HG03378 (cell line): ENCODE results near the gene PAEP.
"Not testable (repeated sequence)": the region's sequence is repeated elsewhere in the genome, so short reads cannot be mapped to it uniquely, and the experiment has no call there.

Experiments used
- ATAC-seq: cut with Tn5 transposase; IDR thresholded peaks from one replicate; pipeline ENCODE4 v1.9.1; 2021; ENCODE audit warnings: mild to moderate bottlenecking, moderate library complexity; ENCODE audit not compliant: unreplicated experiment

Gene PAEP

DNA sequence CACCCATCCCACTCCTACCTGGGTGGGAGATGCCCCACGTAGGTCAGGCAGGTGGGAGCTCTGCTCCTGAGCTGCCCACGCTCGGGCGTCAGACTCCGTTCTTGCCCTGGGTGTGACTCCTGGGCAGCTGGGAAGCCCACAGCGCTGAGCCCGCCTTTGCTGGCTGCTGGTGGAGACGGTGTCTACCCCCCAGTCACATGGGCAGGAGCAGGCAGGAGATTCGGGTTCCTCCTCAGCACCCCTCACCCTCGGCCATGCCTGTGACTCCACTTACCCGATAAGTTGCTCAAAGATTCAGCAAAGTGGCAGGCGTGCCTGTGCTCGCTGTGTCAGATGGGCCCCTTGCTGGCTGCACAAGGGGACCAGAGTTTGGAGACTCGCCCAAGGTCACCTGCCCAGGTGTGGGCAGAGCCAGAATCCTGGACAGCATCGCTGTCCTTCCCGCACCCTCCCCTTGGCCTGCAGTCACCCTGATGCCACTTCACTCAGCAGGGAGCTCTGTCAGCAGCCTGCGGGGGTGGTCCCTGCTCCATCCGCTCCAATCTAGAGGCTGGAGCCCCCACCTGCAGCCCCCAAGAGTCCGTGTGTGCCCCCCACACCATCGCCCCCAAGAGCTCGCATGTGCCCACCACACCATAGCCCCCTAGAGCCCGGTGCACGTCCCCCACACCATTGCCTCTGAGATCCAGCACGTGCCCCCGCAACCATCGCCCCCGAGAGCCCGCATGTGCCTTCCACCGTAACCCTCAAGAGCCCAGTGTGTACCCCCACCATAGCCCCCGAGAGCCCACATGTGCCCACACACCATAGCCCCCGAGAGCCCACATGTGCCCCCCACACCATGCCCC lies 36.1 kb upstream of the PAEP start:
- no peak for ATAC-seq

DNA sequence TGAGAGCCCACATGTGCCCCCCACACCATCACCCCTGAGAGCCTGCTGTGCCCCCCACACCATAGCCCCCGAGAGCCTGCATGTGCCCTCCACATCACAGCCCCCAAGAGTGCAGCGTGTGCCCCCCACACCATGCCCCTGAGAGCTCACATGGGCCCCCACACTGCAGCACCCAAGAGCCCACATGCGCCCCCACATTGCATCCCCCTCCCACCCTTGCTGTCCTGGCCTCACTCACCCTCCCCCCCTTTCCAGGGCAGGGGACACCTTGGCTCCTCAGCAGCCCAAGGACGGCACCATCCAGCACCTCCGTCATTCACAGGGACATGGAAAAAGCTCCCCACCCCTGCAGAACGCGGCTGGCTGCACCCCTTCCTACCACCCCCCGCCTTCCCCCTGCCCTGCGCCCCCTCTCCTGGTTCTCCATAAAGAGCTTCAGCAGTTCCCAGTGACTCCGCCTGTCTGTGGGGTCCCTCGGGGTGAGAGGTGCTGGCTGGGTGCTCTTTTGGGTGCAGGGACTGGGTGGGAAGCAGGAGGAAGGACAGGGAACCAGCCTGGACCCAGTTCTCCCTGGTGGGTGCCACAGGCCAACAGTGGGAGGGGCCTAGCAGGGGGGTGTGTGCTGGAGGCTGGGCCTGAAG lies 35.3 kb upstream of the PAEP start:
- no peak for ATAC-seq

DNA sequence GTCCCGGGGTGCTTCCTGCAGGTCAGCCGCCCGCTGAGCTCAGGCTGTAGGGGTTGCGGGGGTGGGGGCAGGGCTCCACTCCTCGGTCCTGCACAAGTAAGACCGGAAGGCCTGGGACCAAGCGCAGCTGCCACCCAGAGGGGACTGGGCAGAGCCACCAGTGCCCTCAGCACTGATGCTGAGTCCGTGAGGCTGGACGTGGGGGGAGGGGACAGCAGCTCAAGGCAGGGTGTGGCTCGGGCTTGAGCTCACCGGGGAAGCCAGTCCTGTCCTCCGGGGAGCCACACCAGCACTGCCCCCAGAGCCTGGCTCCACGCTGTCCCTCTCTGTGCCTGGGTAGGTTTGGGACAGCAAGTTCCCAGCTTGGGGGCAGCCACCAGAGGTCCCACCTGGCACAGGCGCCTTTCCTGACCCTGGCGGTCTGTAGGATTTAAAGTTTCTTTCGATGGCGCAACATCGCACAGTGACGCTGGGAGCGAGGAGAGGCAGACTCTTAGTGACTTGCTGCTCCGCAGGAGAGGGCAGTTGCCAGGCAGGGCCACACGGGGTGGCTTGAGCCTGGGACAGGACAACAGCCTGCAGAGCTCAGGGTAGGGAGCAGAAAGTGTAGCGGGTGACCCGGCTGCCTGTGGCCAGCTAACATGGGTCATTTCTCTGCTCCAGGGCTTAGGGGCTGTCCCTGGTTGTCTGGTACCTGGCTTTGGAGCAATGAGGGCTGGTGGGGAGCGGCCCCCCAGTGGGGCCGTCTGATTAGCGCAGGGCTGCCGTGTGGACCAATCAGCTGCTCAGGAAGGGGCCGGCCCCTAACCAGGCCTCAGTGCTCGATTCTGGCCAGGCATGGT lies 34.6 kb upstream of the PAEP start:
- ATAC-seq, result no peak

DNA sequence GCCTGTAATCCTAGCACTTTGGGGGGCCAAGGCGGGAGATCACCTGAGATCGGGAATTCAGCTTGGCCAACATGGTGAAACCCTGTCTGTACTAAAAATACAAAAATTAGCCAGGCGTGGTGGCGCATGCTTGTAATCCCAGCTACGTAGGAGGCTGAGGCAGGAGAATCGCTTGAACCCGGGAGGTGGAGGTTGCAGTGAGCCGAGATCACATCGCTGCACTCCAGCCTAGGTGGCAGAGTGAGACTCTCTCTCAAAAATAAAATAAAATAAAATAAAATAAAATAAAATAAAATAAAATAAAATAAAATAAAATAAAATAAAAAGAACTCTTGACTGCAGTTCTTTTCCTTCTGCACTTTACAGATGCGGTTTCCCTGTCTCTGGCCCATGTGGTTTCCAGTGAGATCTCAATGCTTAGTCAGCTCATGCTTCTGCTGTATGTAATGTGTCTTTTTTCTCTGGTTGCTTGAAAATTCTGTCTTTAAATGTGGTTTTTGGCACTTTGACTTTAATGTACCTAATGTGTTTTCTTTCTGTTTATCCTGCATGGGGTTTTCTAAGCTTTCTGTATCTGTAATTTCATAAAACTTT lies 32.6 kb upstream of the PAEP start:
- not testable (repeated sequence) for ATAC-seq

DNA sequence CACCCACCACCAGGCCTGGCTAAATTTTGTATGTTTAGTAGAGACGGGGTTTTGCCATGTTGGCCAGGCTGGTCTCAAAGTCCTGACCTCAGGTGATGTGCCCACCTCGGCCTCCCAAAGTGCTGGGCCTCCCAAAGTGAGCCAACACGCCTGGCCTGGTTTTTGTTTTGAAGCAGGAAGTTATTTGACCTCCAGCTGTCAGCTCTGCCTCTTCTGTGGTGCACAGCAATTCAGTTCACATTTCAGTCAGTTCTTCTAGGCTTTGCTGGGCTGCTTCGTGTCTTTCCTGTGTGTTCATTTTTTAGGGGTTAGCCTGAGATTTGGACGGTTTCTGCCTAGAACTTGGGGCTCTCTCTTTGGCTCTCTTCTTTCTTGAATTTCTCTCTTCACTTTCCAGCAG lies 31.4 kb upstream of the PAEP start:
- ATAC-seq, result no peak

DNA sequence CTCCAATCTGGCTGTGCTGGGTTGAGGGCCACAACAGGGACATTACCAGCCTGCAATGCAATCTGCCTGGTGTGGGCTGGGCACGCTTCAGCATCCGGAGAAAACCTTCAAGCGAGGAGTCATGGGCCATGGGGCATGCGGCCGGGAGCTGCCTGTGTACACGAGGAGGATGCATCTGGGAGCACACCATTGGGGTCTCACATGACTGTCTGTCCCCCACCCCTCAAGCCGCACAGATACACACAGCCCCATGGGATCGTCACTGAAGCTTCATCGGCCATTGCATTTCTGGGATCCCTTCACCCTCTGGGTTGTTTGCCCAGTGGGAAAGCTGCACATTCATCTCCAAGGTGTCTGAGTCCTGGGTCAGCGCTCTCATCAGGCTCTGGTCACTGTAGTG lies 30.5 kb upstream of the PAEP start:
- no peak for ATAC-seq

DNA sequence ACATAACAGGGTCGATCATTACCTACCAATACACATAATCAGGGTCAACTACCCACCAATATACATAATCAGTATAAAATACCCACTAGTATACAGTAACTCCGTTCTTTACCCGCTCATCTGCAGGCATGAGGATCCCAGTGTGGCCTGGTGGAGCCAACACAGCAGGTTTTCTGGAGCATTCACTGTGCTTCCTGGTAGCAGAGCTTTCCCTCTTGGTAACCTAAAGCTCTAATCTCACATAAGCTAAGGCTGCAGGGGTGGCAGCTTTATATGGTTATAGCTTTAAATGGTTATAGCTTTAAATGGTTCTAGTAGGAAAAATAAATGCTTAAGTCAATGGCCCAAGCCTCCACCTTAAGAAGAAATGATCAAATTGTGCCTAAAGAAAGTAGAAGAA lies 28.4 kb upstream of the PAEP start:
- ATAC-seq, result no peak

DNA sequence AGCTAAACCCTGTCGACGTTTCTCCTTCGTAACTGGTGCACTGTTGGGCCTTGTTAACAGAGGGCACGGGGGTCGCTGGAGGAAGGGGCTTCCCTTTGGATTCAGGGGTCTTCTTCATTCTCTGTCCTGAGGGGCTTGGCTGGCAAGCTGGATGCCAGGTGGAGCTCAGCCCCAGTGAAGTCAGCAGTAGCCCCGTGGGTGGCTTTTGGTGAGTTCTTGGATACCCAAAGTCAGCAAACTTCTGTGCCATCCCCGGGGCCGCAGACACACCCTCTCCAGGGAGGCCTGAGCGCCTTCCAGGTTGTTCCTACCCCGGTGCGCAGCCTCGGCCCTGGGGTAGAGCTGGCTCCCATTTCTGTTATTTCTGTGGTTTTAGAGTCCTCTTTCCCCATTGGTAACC lies 27.9 kb upstream of the PAEP start:
- ATAC-seq, result no peak

DNA sequence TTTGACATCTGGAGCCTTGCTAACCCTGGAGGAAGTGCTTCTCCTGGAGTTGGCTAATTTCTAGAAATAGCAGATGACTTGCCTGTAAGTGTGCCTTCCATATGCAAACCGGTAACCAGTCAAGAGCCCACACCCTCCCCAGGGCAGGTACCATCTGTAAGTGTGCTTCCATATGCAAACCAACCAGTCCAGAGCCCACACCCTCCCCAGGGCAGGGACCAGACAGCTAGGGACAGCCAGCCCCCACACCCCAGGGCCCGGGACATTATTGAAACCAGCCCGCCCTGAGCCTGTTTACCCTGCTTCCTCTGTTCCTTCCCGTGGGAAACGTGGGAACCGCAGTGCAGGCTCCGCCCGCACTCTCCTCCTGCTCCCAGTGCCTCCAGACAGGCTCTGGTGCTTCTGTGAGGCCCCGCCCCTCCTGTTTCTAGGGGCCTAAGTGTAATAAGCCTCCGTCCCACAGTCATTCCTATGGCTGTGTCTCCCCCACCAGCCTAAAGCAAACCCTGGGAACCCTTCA lies 27.3 kb upstream of the PAEP start:
- not testable (repeated sequence) for ATAC-seq

DNA sequence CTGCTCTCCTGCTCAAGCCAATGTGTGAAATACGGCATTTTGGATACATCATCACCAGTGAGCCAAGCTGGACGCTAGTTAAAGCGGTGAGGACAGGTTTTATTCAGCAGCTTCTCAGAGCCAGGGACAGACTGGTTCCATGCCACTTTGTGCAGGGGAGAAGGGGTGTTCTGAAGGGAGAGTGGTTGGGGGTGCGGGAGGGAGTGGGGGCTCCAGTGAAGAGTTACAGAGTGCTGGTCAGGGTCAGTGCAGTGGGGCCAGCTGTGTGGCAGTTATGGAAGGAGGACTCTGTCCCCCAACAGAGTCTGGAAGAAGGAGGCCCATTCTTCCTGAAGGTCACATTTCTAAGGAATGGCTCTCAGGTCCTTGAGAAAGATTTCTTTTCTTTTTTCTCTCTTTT lies 26.7 kb upstream of the PAEP start:
- ATAC-seq, result not testable (repeated sequence)

DNA sequence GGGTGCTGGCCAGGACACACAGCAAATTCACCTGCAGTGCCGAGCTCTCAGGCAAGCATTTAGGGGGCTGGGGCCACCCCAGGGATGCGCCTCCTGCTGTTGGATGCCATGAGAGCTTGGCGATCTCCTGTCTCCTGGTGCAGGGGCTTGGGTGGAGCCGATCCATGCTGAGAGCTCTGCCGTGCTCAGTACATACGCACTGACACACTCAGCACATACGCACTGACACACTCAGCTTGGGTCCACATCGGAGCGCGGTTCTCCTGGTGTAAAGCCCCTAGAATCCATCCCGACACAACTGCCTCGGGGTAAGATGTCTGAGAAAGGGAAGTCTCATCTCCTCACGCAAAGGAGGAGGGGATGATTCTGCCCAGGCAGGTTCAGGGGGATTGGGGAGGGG lies 25.9 kb upstream of the PAEP start:
- not testable (repeated sequence) for ATAC-seq

DNA sequence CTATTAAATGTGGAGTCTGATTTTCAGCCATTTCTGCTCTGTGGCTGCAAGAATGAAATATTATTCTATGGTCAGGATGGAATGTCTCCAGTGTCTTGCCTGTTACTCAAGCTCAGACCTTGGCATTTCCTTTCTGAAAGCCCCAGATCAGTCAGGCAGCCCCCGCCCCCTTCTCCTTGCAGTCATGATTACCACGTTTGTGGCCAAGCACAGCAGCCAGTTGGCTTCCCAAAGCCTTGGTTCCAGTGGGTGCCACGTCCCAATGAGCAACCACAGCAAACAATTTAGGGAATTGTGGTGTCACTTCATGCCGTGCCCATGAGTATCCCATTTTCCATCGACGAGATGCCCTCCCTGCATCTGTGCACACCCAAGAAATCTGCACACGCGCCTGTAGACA lies 25.3 kb upstream of the PAEP start:
- no peak for ATAC-seq

DNA sequence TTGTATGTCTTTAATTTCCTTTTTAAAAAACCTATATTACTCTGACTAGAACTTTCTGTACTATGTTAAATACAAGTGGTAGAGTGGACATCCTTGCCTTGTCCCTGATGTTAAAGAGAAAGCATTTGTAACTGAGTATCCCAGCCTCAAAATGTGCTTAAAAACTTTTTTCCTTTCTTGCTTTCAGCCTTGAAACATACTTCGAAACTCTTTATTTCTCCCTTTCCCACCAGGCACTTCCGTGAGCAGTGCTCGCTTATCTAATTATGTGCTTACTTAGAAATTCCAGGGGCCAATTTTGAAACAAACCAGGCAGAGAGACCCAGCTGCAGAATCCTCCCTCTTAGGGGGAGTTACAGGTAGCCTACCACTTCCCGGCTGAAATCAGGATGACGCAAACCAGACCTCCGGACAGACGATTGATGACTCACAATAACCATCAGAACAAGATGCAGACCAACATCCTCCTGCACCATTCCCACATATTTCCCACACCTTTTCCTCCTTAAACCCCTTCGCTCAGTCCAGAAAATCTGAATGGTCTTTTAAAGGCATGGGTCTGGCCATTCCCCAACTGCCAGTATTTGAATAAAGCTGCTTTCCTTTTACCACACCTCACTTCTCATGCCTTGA lies 18.2 kb upstream of the PAEP start:
- not testable (repeated sequence) for ATAC-seq

DNA sequence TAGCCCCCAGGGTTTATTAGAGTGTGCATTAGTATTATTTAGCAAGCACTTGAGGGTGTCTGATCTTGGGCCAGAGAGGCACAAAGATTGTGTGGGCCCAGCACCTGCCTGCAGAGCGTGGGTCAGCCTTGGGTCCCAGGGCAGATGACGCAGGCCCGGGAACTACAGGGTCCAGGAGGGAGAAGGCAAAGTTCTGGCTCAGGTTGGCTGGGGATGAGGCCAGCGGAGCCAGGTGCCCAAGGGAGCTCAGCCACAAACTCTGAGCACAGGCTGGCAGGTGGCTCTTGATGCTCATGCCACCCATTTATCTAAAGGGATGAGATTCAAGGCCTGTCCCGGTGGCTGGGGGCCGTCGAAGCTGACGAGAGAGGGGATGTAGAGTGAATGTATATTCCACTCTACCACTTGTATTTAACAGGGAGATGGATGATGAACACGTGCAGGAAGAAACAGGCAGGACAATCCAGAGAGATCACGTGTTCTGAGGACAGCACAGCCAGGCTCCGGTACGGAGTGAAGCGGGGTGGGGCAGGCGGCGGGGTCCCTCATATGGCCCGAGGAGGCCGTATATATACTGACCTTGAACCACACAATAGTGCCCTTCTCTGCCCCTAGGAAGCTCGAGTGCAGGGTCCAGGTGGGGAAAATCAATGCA lies 16.4 kb upstream of the PAEP start:
- no peak for ATAC-seq

DNA sequence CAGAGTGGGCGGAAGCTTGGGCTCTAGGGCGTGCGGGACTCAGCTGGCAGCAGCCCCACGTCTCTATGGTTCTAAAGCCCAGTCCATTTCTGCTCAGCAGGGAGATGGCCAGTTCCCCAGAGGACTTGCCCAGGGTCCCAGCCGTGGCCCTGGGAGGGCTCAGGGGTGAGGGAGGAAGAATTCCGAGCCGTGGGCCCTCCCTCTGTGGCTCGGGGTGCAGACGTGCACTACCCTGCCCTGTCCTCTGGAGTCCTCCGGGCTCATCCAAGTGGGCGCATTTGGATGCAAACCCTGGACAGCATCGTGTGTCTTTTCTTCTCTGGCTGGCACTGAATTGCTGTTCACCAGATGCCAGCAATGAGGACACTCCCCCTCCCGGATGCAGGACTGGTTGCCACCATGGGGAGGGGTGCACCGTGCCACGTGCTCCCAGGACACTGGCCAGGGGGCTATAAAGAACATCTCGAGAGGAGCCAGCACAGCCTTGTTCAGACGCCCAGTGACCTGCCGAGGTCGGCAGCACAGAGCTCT lies 15.8 kb upstream of the PAEP start, which contains the start of gene OBP2A:
Gene OBP2A (plus strand): TSS at position 481 of the 531 bp plus-strand sequence. CDS start 55 bp downstream, outside the sequence.
- ATAC-seq, result not testable (repeated sequence)

DNA sequence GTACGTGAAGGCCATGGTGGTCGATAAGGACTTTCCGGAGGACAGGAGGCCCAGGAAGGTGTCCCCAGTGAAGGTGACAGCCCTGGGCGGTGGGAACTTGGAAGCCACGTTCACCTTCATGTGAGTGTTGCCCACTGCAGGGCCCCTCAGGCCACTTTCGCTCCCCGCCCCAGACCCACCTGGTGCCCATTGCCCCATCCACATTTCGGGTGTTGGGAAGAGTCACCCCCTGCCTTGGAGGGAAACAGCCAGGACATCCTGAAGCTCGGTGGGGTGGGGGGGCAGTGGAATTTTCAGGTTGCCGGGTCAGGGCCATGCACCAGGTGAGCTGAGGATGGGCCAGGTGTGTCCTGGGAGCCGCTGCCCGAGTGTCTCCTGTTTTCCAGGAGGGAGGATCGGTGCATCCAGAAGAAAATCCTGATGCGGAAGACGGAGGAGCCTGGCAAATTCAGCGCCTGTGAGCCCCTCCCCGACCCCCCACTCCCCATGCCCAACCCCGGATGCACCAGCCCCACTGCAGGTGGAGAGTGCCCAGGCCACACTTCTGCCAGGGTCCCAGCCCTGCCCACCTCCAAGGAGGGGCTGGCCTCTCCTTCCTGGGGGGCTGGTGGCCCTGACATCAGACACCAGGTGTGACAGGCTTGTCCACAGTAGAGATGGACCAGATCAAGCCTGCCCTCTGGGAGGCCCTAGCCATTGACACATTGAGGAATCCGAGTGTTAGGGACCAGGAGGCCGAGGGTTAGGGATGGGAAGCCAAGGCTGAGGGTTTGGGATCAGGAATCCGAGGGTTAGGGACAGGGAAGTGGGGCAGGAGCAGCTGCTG lies 14.6 kb upstream of the PAEP start:
- not testable (repeated sequence) for ATAC-seq

DNA sequence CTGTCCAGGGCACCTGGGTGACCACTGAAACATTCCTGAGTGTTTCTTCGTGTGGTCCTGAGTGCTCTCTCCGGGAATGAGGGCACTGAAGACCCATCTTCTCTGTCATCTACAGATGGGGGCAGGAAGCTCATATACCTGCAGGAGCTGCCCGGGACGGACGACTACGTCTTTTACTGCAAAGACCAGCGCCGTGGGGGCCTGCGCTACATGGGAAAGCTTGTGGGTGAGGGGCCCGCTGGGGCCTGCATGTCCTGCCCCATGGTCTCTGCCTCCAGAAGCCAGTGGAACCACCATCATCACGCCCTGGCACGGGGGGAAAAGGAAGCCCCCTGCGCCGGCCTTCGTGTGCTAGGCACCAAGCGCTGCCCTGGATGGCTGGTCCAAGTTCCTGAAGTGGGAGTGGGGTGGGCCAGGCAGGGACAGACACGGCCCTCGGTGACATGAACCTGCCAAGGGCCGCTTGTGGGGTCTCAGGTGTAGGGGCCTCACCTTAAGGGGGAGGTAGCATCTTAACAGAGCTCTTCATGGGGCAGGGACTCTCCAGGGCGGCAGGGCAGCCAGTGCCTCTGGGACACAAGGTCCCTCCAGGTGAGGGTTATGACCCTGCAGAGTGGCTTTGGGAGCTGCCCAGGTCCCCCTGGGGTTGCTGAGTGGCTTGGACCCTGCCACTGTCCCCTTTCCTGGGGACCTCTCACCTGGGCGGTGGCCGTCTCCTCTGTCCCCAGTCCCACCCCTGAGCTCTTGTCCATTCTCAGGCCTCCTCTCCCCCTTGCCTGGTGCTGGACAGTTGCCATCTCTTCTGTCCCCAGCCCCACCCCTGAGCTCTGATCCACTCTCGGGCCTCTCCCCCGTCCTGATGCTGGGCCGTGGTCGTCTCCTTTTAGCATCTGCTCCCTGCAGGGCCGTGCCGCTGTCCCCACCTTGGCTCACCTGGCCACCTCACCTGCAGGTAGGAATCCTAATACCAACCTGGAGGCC lies 13.5 kb upstream of the PAEP start:
- no peak for ATAC-seq
